PC-9 (cell line): Measurements from ENCODE around the gene TCHHL1.

Experiments
- CTCF ChIP-seq: fragments of 200-600 bp; sonication (generic); conservative IDR thresholded peaks from 2 replicates; pipeline ENCODE4 v1.6.1; 2017; ENCODE audit warnings: mixed run types, antibody characterized with exemption, mild to moderate bottlenecking, moderate library complexity
- EZH2 ChIP-seq: fragments of 200-600 bp; sonication (generic); IDR thresholded peaks from 2 replicates; pipeline ENCODE4 v1.8.0; 2017; ENCODE audit warnings: antibody characterized with exemption, low read depth

GRCh38 chr1:152096931-152097330 lies 8.1 kb upstream of the TCHHL1 start:
- TF ChIP-seq CTCF: no peak
- TF ChIP-seq EZH2: no peak
